ENCODE data around the gene DHX34.

The DHX34 gene

GRCh38 chr19:47414469-47414868 lies 65.4 kb downstream of the DHX34 start:
- no peak for TF ChIP-seq EZH2phosphoT487 (conservative IDR thresholded peaks at IDR 0.05; ENCODE audit: low read length)
- TF ChIP-seq, protein P1, sequence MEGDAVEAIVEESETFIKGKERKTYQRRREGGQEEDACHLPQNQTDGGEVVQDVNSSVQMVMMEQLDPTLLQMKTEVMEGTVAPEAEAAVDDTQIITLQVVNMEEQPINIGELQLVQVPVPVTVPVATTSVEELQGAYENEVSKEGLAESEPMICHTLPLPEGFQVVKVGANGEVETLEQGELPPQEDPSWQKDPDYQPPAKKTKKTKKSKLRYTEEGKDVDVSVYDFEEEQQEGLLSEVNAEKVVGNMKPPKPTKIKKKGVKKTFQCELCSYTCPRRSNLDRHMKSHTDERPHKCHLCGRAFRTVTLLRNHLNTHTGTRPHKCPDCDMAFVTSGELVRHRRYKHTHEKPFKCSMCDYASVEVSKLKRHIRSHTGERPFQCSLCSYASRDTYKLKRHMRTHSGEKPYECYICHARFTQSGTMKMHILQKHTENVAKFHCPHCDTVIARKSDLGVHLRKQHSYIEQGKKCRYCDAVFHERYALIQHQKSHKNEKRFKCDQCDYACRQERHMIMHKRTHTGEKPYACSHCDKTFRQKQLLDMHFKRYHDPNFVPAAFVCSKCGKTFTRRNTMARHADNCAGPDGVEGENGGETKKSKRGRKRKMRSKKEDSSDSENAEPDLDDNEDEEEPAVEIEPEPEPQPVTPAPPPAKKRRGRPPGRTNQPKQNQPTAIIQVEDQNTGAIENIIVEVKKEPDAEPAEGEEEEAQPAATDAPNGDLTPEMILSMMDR (IDR thresholded peaks at IDR 0.05; ENCODE audit: insufficient read depth, low read length, poor library complexity, severe bottlenecking), result no peak
- H3K9me2 ChIP-seq (replicated peaks; ENCODE audit: insufficient read depth, low read length), result no peaks in the 10 kb centered on the region
- H3K9me3 ChIP-seq (ENCODE audit: insufficient read depth, low read length), result no peaks in the 10 kb centered on the region
- H3K4me2 ChIP-seq (ENCODE audit: low read depth, low read length, poor library complexity, severe bottlenecking), result no peak overlapping the region
- H3K27me3 ChIP-seq (ENCODE audit: low read length), result no peaks in the 10 kb centered on the region
- no peak overlapping the region for H2AFZ ChIP-seq (ENCODE audit: low read depth, low read length, severe bottlenecking)
- H4K20me1 ChIP-seq (ENCODE audit: low read depth, low read length), result no peaks in the 10 kb centered on the region
- no peak overlapping the region for H3K4me3 ChIP-seq (ENCODE audit: insufficient read depth, low read length, poor library complexity, severe bottlenecking)
- H3K79me2 ChIP-seq (ENCODE audit: insufficient read depth, low read length), result no peaks in the 10 kb centered on the region
- H3K27ac ChIP-seq (ENCODE audit: low read depth, low read length), result no peak overlapping the region
- H3K36me3 ChIP-seq (ENCODE audit: low read length), result no peaks in the 10 kb centered on the region
- no peak overlapping the region for H3K9ac ChIP-seq (ENCODE audit: low read length)
- H3F3A ChIP-seq (ENCODE audit: insufficient read depth), result 0 out of 2 replicates have a peak, but pooled peaks cover 4% of the 10 kb centered on the region

- Histone ChIP-seq H3K27ac (ENCODE audit: low read depth, low read length) (no peak overlapping the region), H3F3A (ENCODE audit: insufficient read depth) (0 out of 2 replicates have a peak, but pooled peaks cover 4% of the 10 kb centered on the region), H3K4me2 (ENCODE audit: low read depth, low read length, poor library complexity, severe bottlenecking) (no peak overlapping the region), H3K9me2 (replicated peaks; ENCODE audit: insufficient read depth, low read length) (no peaks in the 10 kb centered on the region), H2AFZ (ENCODE audit: low read depth, low read length, severe bottlenecking) (no peak overlapping the region), H3K79me2 (ENCODE audit: insufficient read depth, low read length) (no peaks in the 10 kb centered on the region), H3K9ac (ENCODE audit: low read length) (no peak overlapping the region), H3K36me3 (ENCODE audit: low read length) (no peaks in the 10 kb centered on the region), H3K4me3 (ENCODE audit: insufficient read depth, low read length, poor library complexity, severe bottlenecking) (no peak overlapping the region), H4K20me1 (ENCODE audit: low read depth, low read length) (no peaks in the 10 kb centered on the region), H3K27me3 (ENCODE audit: low read length) (no peaks in the 10 kb centered on the region), H3K9me3 (ENCODE audit: insufficient read depth, low read length) (no peaks in the 10 kb centered on the region)
- no peak for TF ChIP-seq EZH2phosphoT487 (conservative IDR thresholded peaks at IDR 0.05; ENCODE audit: low read length)
- TF ChIP-seq, protein P1 (IDR thresholded peaks at IDR 0.05; ENCODE audit: insufficient read depth, low read length, poor library complexity, severe bottlenecking), result no peak
These were observed 67.0 kb downstream of the DHX34 start for GRCh38 chr19:47415953-47416642.

- Histone ChIP-seq H3K27me3 (ENCODE audit: low read length) (no peaks in the 10 kb centered on the region), H3K27ac (ENCODE audit: low read depth, low read length) (no peak overlapping the region), H3K9me2 (replicated peaks; ENCODE audit: insufficient read depth, low read length) (no peaks in the 10 kb centered on the region), H3K36me3 (ENCODE audit: low read length) (no peaks in the 10 kb centered on the region), H3K4me3 (ENCODE audit: insufficient read depth, low read length, poor library complexity, severe bottlenecking) (no peak overlapping the region), H3F3A (ENCODE audit: insufficient read depth) (0 out of 2 replicates have a peak, but pooled peaks cover 4% of the 10 kb centered on the region), H3K9me3 (ENCODE audit: insufficient read depth, low read length) (no peaks in the 10 kb centered on the region), H4K20me1 (ENCODE audit: low read depth, low read length) (no peaks in the 10 kb centered on the region), H2AFZ (ENCODE audit: low read depth, low read length, severe bottlenecking) (no peak overlapping the region), H3K79me2 (ENCODE audit: insufficient read depth, low read length) (no peaks in the 10 kb centered on the region), H3K4me2 (ENCODE audit: low read depth, low read length, poor library complexity, severe bottlenecking) (no peak overlapping the region), H3K9ac (ENCODE audit: low read length) (no peak overlapping the region)
- TF ChIP-seq, protein P1 (IDR thresholded peaks at IDR 0.05; ENCODE audit: insufficient read depth, low read length, poor library complexity, severe bottlenecking), result no peak
- TF ChIP-seq EZH2phosphoT487 (conservative IDR thresholded peaks at IDR 0.05; ENCODE audit: low read length), result no peak
These were observed 67.5 kb downstream of the DHX34 start for GRCh38 chr19:47416643-47416985.

Data from SU-DHL-6 (cell line).